HepG2 (cell line): ENCODE results near the gene SPATA12. TPM values are rescaled to one million over a fixed set of nuclear protein-coding genes. Genes with fewer than 3 reads are reported as not detected.

Source experiments
- ATAC-seq: fragments of 200-7000 bp; cut with Tn5 transposase; 3 replicates; pipeline ENCODE4 v1.9.1; 2020; ENCODE audit warnings: mild to moderate bottlenecking, moderate library complexity
- BruUV-seq: library from RNA; stranded (reverse); fragments of 400-500 nt; replicated peaks from 2 replicates; lab custom pipeline; 2021; lab: Mats Ljungman, UMichigan
- CTCF ChIA-PET: fragments of 300-600 bp; formaldehyde crosslinking; extraction: SDS; loops from one replicate; lab custom pipeline; 2021; ENCODE audit warnings: low total read pairs, inconsistent platforms, low intra/inter-chr PET ratio; lab: Yijun Ruan, JAX
- POLR2A ChIA-PET: fragments of 350-600 bp; sonication (Branson Sonifier 250); formaldehyde crosslinking; loops from one replicate; lab custom pipeline; 2020; ENCODE audit warnings: antibody characterized with exemption, inconsistent platforms; lab: Yijun Ruan, JAX
- DNase-seq: peaks from one replicate; pipeline ENCODE4 v3.0.0-alpha.2; 2015; ENCODE audit warnings: low spot score
- FAIRE-seq: peaks from 3 replicates; lab custom pipeline; 2011; peaks lifted over from hg19 to GRCh38; lab: Jason Lieb, UNC
- H2AFZ ChIP-seq: one replicate; pipeline ENCODE4 v1.6.1; 2011; ENCODE audit warnings: low read length, inconsistent platforms
- H3K27ac ChIP-seq: fragments of 300-600 bp; 3 replicates; pipeline ENCODE4 v1.8.0; 2011; ENCODE audit warnings: mixed run types, mild to moderate bottlenecking, mixed read lengths, low read length, inconsistent platforms; ENCODE audit not compliant: insufficient read depth; ENCODE audit errors: extremely low read length
- H3K27me3 ChIP-seq, 2 experiments: fragments of 200-600 bp in 1 of 2; 2 replicates in 1 of 2; 3 replicates in 1 of 2; pipeline versions ENCODE4 v1.6.0 to v1.8.0; 2011; ENCODE audit warnings: low read length in 2 of 2, mild to moderate bottlenecking in 2 of 2, moderate library complexity in 2 of 2, inconsistent platforms in 1 of 2; ENCODE audit not compliant: insufficient read depth in 2 of 2, control insufficient read depth in 1 of 2
- H3K36me3 ChIP-seq, 2 experiments: fragments of 200-600 bp in 1 of 2; replicated peaks in 1 of 2; 2 replicates in 1 of 2; 3 replicates in 1 of 2; pipeline versions ENCODE4 v1.5.1 to v1.8.0; 2011; ENCODE audit warnings: low read length in 2 of 2, inconsistent platforms in 1 of 2; ENCODE audit not compliant: insufficient read depth in 2 of 2, control insufficient read depth in 1 of 2
- H3K4me1 ChIP-seq: 2 replicates; pipeline ENCODE4 v1.5.1; 2012; ENCODE audit warnings: low read length, inconsistent platforms; ENCODE audit not compliant: insufficient read depth
- H3K4me2 ChIP-seq: 2 replicates; pipeline ENCODE4 v1.6.0; 2011; ENCODE audit warnings: low read depth, low read length, inconsistent platforms
- H3K4me3 ChIP-seq, 3 experiments: fragments of 200-600 bp in 1 of 3; sonication (generic), shearing (Covaris generic) in 1 of 3; replicated peaks in 1 of 3; 2 replicates each; pipeline ENCODE4 v1.5.1; 2011 to 2016; ENCODE audit warnings: low read length in 3 of 3, inconsistent platforms in 2 of 3, low read depth in 2 of 3, mild to moderate bottlenecking in 2 of 3, control low read depth in 1 of 3, mixed read lengths in 1 of 3; ENCODE audit not compliant: insufficient read depth in 1 of 3
- H3K79me2 ChIP-seq: one replicate; pipeline ENCODE4 v1.6.1; 2011; ENCODE audit warnings: low read length, inconsistent platforms; ENCODE audit not compliant: insufficient read depth
- H3K9ac ChIP-seq: 2 replicates; pipeline ENCODE4 v1.6.0; 2011; ENCODE audit warnings: mild to moderate bottlenecking, low read depth, low read length, inconsistent platforms; ENCODE audit not compliant: insufficient read depth
- H3K9me3 ChIP-seq: 2 replicates; pipeline ENCODE4 v1.5.1; 2012; ENCODE audit warnings: mild to moderate bottlenecking, low read length
- H4K20me1 ChIP-seq: 2 replicates; pipeline ENCODE4 v1.6.0; 2011; ENCODE audit warnings: inconsistent platforms, mild to moderate bottlenecking, low read length, moderate library complexity; ENCODE audit not compliant: insufficient read depth
- DPF2 ChIP-seq: sonication (generic); formaldehyde crosslinking; IDR thresholded peaks from 2 replicates; pipeline ENCODE4 v1.4.0; 2020; ENCODE audit warnings: mild to moderate bottlenecking, low read depth, missing genetic modification reagents, borderline replicate concordance
- NR1H2 ChIP-seq: sonication (generic); formaldehyde crosslinking; IDR thresholded peaks from 2 replicates; pipeline ENCODE4 v1.8.1; 2022; ENCODE audit warnings: low read depth, missing genetic modification reagents, borderline replicate concordance
- PRDM10 ChIP-seq: sonication (generic); formaldehyde crosslinking; IDR thresholded peaks from 2 replicates; pipeline ENCODE4 v1.4.0; 2020; ENCODE audit warnings: low read depth, missing genetic modification reagents
- TCF7 ChIP-seq: sonication (generic); IDR thresholded peaks from 2 replicates; pipeline ENCODE4 v1.6.1; 2016; ENCODE audit warnings: antibody characterized with exemption, low read depth
- ZNF350 ChIP-seq: sonication (generic); formaldehyde crosslinking; IDR thresholded peaks from 2 replicates; pipeline ENCODE4 v1.4.0; 2020; ENCODE audit warnings: mild to moderate bottlenecking, low read depth, missing genetic modification reagents, borderline replicate concordance
- WGBS: methylation state at CpG from one replicate; pipeline ENCODE4 v1.1.6; 2017; ENCODE audit warnings: low lambda C conversion rate; 5-methylcytosine and 5-hydroxymethylcytosine counted together
- in situ Hi-C: cut with HindIII; loops from 2 replicates; pipeline ENCODE4 v1.10.0; 2017; ENCODE audit warnings: low pct_unique_long_range_greater_than_20kb; ENCODE audit not compliant: extremely low pct_ligation_motif_present
- intact Hi-C: fragments of 100-400 bp; cut with micrococcal nuclease; formaldehyde crosslinking; loops from one replicate; pipeline ENCODE4 v1.10.0; 2022; ENCODE audit not compliant: unreplicated experiment
- polyA plus RNA-seq, 8 experiments: library from polyadenylated mRNA; depleted of rRNA in 3 of 8; stranded (reverse) in 7 of 8; unstranded in 1 of 8; fragments of >200 nt; fragmentation: Illumina TruSeq in 4 of 8; extraction: Trizol in 4 of 8; gene quantifications; 2 replicates each; pipeline versions ENCODE4 v1.2.1 to v1.2.3, GENCODE V29; 2011 to 2016; ENCODE audit warnings: low read depth in 4 of 8, missing spikeins in 1 of 8, mixed read lengths in 1 of 8; ENCODE audit not compliant: insufficient read depth in 1 of 8
- total RNA-seq, 5 experiments: library from RNA; depleted of rRNA; stranded (reverse); fragments of >200 nt; fragmentation: Illumina TruSeq; extraction: Trizol; gene quantifications; 2 replicates each; pipeline ENCODE4 v1.2.3, GENCODE V29; 2016; ENCODE audit warnings: low read depth in 1 of 5

Gene SPATA12
- total and polyA plus RNA-seq, 2 of the 13 experiments (the other 11 are each of a cell fraction or from before 2014, with no cell fraction given), result 0.09 to 0.25 TPM

GRCh38 chr3:57026944-57027343 is 33.5 kb upstream of the SPATA12 start:
- TF ChIP-seq ZNF350 (CRISPR knock-in tag) (no peak), DPF2 (no peak), PRDM10 (no peak), NR1H2 (no peak), TCF7 (no peak)
- no peak overlapping the region for H3K4me3 ChIP-seq
- H2AFZ ChIP-seq, result no peak overlapping the region
- no peak overlapping the region for H3K27ac ChIP-seq
- no peaks in the 10 kb centered on the region for H3K79me2 ChIP-seq
- ATAC-seq, result no peak
- no peak for DNase-seq
- BruUV-seq, result no TSS peak
- in situ Hi-C loops, result no loop called here
- H3K9me3 ChIP-seq, result no peaks in the 10 kb centered on the region
- no peak overlapping the region for H3K4me2 ChIP-seq
- 92% methylated on average over 2 of the region's 2 CpGs for WGBS
- ChIA-PET POLR2A (no interaction called here), CTCF (no interaction called here)
- FAIRE-seq, result no peak
- no peak overlapping the region for H3K9ac ChIP-seq
- intact Hi-C loops, result loop anchor here (10.0 kb wide), 1 partner anchor 948 kb away; no protein-coding TSS in a partner anchor
- peaks cover 14% of the 10 kb centered on the region for H3K4me1 ChIP-seq
- H3K27me3 ChIP-seq, result no peaks in the 10 kb centered on the region
- H4K20me1 ChIP-seq, result no peaks in the 10 kb centered on the region
- H3K36me3 ChIP-seq, result peaks cover 2 to 3% of the 10 kb centered on the region in 2 experiments; a peak in 2 of 5 replicates
